Fibroblast of skin of abdomen (primary cell): Measurements from ENCODE around the gene SPATC1L.

Experiments used
- DNase-seq: peaks from one replicate; pipeline ENCODE4 v3.0.0-alpha.2; 2013

The SPATC1L gene

DNA sequence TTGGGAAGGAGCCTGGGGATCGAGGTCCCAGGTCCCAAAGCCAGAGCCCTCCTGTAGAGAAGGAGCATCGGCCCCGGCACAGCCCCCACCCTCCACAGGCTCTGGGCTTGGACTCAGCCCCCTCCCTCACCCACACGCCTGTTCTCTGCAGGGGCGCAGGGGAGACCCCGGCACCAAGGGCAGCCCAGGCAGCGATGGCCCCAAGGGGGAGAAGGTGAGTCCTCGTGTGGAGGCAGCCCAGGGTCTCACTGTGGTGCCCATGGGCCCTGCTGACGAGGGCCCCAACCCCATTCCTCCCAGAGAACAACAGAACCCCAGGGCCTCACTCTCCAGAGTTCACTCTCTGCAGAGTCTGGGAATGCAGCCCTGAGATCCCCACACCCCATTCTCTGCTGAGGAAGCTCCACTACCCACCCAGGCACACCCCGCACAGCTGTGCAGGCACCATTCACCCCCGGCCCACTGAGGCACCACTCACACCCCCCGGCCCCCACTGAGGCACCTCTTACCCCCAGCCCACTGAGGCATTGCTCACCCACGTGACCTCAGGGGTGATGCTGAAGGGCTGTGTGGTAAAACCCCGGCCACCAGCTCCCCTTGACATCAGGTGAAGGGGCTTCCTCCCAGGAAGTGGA, 64.5 kb downstream of the SPATC1L start:
- DNase-seq = no peak

GRCh38 chr21:46119144-46119636, 65.1 kb downstream of the SPATC1L start:
- no peak for DNase-seq

- DNase-seq = no peak
Observed at GRCh38 chr21:46118316-46119143, 65.7 kb downstream of the SPATC1L start.

DNA sequence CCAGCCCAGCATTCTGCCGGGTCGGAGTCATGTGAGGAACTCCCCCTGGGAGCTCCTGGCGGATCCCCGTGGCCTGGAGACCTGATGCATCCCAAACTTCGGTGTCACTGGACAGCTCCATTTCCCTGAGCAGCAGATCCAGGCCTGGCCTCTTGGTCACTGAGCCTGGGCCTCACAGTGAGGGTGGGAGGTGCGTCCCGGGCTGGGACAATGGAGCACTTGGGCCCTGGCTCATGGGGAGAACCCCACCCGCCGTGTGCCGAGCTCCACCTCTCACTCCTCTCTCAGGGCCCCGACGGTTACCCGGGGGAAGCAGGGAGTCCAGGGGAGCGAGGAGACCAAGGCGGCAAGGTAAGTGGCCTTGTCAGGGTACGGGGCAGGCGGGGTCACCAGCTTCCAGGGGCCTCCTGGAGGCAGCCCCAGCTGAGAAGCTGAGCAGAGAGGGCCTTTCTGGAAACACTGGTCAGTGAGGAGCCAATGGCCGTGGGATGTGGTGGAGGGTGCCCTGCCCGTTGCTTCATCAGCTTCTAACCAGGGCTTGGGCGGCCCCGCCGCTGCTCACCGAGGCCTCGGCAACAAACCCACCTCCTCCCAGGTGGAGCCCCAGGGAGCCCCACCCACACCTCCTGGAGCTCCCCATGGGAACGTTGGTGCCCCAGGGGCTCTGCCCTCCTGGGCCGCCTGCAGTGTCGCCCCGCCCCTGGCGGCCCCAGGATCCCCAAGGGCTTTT, 66.5 kb downstream of the SPATC1L start:
- no peak for DNase-seq

DNA sequence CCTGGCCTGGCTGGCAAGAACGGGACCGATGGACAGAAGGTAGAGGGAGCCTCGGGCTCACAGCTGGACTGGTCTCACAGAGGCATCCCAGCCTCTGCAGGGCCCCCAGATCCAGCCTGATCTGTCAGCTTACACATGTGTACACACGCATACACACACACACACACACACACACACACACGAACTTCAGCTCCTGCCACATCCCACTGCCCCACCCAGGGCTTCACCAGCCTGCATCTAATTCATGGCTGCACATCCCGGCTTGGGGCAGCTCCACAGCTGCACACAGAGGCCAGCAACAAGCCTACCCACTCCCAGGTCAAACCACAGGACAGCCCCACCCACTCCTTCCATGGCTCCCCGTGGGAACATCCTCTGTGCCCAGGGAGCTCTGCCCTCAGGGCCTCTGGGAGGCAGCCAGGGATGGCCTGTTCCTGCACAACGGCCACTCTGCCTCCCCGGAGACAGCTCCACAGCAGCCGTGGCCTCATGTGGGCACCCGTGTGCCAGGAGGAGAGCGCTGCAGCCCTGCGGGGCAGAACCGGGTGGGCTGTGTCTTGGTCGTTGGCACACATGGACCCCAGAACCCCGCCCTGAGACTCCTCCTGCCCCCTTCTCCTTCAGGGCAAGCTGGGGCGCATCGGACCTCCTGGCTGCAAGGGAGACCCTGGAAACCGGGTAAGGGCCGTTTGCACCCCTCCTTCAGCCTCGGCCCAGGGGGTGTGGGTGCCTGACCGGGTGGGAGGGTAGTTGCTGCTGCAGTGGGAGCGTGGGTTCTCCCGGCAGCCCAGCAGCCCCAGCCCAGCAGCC, 67.3 kb downstream of the SPATC1L start:
- DNase-seq = no peak

GRCh38 chr21:46116189-46116775, 68.0 kb downstream of the SPATC1L start:
- no peak for DNase-seq

DNA sequence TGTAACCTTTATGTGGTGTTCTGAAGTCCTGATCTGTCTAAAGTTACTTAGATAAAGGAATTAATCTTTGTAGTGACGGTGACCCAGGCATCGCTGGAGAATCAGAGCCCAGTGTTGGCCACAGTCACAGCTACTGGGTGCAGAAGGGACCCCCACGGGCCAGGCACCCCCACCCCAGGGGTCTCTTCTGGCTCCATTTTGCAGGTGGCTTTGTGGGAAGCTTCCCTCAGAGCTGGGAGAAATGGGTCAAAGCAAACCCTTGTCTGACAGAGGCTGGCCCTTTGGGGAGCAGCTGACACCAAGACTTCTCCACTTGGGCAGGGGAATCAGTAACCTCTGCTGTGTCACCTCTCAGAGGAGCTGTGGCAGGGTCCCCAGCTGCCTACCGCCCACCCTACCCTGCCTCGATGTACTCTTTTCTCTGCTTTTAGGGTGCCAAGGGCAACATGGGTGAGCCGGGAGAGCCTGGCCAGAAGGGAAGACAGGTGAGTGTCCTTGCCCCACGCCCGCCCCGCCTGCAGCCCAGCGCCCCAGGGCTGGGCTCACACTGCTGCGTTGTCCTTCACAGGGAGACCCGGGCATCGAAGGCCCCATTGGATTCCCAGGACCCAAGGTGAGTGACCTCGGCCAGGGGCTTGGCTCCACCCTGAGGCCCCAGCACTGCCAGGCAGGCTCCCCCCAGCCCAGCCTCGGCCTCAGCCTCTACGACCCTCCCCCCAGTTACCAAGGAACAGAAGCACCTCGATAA, 68.6 kb downstream of the SPATC1L start:
- DNase-seq = no peak

GRCh38 chr21:46114963-46115362, 69.3 kb downstream of the SPATC1L start:
- no peak for DNase-seq

GRCh38 chr21:46113497-46114176, 70.6 kb downstream of the SPATC1L start:
- DNase-seq = no peak

GRCh38 chr21:46112725-46113215, 71.5 kb downstream of the SPATC1L start:
- no peak for DNase-seq

DNA sequence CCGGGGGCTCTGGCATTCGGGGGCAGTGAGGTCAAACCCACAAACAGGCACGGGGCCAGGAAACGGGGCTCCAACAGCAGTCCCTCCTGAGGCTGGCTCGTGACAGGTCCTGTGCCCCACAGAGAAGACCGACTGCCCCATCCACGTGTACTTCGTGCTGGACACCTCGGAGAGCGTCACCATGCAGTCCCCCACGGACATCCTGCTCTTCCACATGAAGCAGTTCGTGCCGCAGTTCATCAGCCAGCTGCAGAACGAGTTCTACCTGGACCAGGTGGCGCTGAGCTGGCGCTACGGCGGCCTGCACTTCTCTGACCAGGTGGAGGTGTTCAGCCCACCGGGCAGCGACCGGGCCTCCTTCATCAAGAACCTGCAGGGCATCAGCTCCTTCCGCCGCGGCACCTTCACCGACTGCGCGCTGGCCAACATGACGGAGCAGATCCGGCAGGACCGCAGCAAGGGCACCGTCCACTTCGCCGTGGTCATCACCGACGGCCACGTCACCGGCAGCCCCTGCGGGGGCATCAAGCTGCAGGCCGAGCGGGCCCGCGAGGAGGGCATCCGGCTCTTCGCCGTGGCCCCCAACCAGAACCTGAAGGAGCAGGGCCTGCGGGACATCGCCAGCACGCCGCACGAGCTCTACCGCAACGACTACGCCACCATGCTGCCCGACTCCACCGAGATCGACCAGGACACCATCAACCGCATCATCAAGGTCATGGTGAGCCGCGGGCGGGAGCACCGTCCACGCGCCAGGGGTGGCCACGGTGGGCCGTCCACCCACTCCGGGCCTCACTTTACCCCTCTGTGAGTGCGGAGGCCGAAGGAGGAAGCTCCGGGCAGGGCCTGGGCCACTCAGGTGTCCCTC, 72.2 kb downstream of the SPATC1L start:
- no peak for DNase-seq

DNA sequence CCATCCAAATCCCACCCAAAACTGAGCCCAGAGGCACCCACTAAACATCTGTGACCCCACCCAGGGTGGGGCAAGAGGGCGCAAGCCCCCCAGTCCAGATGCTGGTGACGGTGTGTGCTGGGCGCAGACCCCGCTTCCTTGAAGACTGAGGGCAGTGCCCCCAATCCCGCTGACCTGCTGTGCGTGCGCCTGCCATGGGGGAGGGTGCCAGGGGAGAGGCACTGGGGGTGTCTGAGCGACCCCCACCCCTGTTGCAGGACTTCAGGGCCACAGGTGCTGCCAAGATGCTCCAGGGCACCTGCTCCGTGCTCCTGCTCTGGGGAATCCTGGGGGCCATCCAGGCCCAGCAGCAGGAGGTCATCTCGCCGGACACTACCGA, 73.1 kb downstream of the SPATC1L start:
- DNase-seq = no peak
